Liver (tissue), 9 donors: ENCODE measurements around the gene ATP6V0A4. TPM values are rescaled to one million over a fixed set of nuclear protein-coding genes. Genes with fewer than 3 reads are reported as not detected.

Source experiments
- DNase-seq: peaks from one replicate; pipeline ENCODE4 v3.0.0-alpha.2; 2017; ENCODE audit warnings: low spot score
- H3K27ac ChIP-seq, 2 donors: one replicate each; pipeline ENCODE4 v1.7.0; 2013; ENCODE audit warnings: inconsistent platforms in 2 of 2, low read length in 2 of 2, control low read depth in 1 of 2, low read depth in 1 of 2, mild to moderate bottlenecking in 1 of 2
- H3K27me3 ChIP-seq, 4 donors: one replicate each; pipeline versions ENCODE4 v1.6.1 to v1.7.0; 2013; ENCODE audit warnings: low read length in 3 of 4, inconsistent platforms in 1 of 4, mild to moderate bottlenecking in 1 of 4, moderate library complexity in 1 of 4; ENCODE audit not compliant: control insufficient read depth in 4 of 4, insufficient read depth in 4 of 4
- H3K36me3 ChIP-seq, 4 donors: one replicate each; pipeline versions ENCODE4 v1.6.1 to v1.7.0; 2013; ENCODE audit warnings: low read length in 3 of 4, mild to moderate bottlenecking in 3 of 4, low read depth in 1 of 4, moderate library complexity in 1 of 4; ENCODE audit not compliant: control insufficient read depth in 4 of 4, insufficient read depth in 3 of 4
- H3K4me1 ChIP-seq, 4 donors: one replicate each; pipeline versions ENCODE4 v1.6.1 to v1.7.0; 2013; ENCODE audit warnings: low read length in 3 of 4, mild to moderate bottlenecking in 3 of 4, moderate library complexity in 1 of 4; ENCODE audit not compliant: control insufficient read depth in 4 of 4, insufficient read depth in 4 of 4
- H3K4me3 ChIP-seq, 3 donors: one replicate each; pipeline versions ENCODE4 v1.6.1 to v1.7.0; 2013; ENCODE audit warnings: low read length in 3 of 3, control low read depth in 1 of 3, low read depth in 1 of 3, mild to moderate bottlenecking in 1 of 3
- H3K9ac ChIP-seq, 2 donors: one replicate each; pipeline ENCODE4 v1.7.0; 2013; ENCODE audit warnings: low read length in 2 of 2, mild to moderate bottlenecking in 2 of 2, moderate library complexity in 2 of 2, control low read depth in 1 of 2, low read depth in 1 of 2
- H3K9me3 ChIP-seq, 4 donors: one replicate each; pipeline versions ENCODE4 v1.6.1 to v1.7.0; 2013; ENCODE audit warnings: low read length in 3 of 4; ENCODE audit not compliant: control insufficient read depth in 4 of 4
- EGR1 ChIP-seq, 2 donors: IDR thresholded peaks; 2 replicates each; pipeline ENCODE4 v1.6.1; 2016 to 2018; ENCODE audit warnings: antibody characterized with exemption in 2 of 2, low read depth in 2 of 2
- FOXA1 ChIP-seq: IDR thresholded peaks from 2 replicates; pipeline ENCODE4 v1.6.1; 2016; ENCODE audit warnings: antibody characterized with exemption
- FOXA2 ChIP-seq: IDR thresholded peaks from 2 replicates; pipeline ENCODE4 v1.6.1; 2016; ENCODE audit warnings: antibody characterized with exemption
- GABPA ChIP-seq, 2 donors: IDR thresholded peaks in 1 of 2; conservative IDR thresholded peaks in 1 of 2; 2 replicates each; pipeline ENCODE4 v1.6.1; 2016; ENCODE audit warnings: antibody characterized with exemption in 2 of 2, mild to moderate bottlenecking in 1 of 2, moderate library complexity in 1 of 2
- HNF4A ChIP-seq, 2 donors: conservative IDR thresholded peaks; 2 replicates each; pipeline ENCODE4 v1.6.1; 2016; ENCODE audit warnings: antibody characterized with exemption in 2 of 2, mild to moderate bottlenecking in 2 of 2
- HNF4G ChIP-seq: IDR thresholded peaks from 2 replicates; pipeline ENCODE4 v1.6.1; 2016; ENCODE audit warnings: antibody characterized with exemption
- JUND ChIP-seq, 2 donors: IDR thresholded peaks; 2 replicates each; pipeline ENCODE4 v1.6.1; 2016; ENCODE audit warnings: antibody characterized with exemption in 2 of 2
- NR2F2 ChIP-seq: IDR thresholded peaks from 2 replicates; pipeline ENCODE4 v1.6.1; 2016; ENCODE audit warnings: antibody characterized with exemption
- RAD21 ChIP-seq, 2 donors: IDR thresholded peaks; 2 replicates each; pipeline ENCODE4 v1.6.1; 2016; ENCODE audit warnings: antibody characterized with exemption in 2 of 2, mild to moderate bottlenecking in 2 of 2
- RXRA ChIP-seq, 2 donors: IDR thresholded peaks; 2 replicates each; pipeline ENCODE4 v1.6.1; 2017 to 2018; ENCODE audit warnings: antibody characterized with exemption in 2 of 2, mild to moderate bottlenecking in 1 of 2
- SP1 ChIP-seq: IDR thresholded peaks from 2 replicates; pipeline ENCODE4 v1.6.1; 2018; ENCODE audit warnings: antibody characterized with exemption, mild to moderate bottlenecking
- TAF1 ChIP-seq: conservative IDR thresholded peaks from 2 replicates; pipeline ENCODE4 v1.6.1; 2016; ENCODE audit warnings: antibody characterized with exemption, mild to moderate bottlenecking
- YY1 ChIP-seq: IDR thresholded peaks from 2 replicates; pipeline ENCODE4 v1.6.1; 2016; ENCODE audit warnings: antibody characterized with exemption, mild to moderate bottlenecking
- WGBS: extraction: QIAGEN DNeasy Blood & Tissue Kit; methylation state at CpG from one replicate; pipeline ENCODE4 v1.1.7; 2013; 5-methylcytosine and 5-hydroxymethylcytosine counted together
- polyA plus RNA-seq, 2 donors: library from polyadenylated mRNA; stranded (reverse) in 1 of 2; unstranded in 1 of 2; fragments of 200-250 nt in 1 of 2; fragments of >200 nt in 1 of 2; fragmentation: Nextera tagmentation in 1 of 2; extraction: Ambion mirVana in 1 of 2; gene quantifications; one replicate each; pipeline versions ENCODE4 v1.2.1 to v1.2.3, GENCODE V29; 2013 to 2015
- total RNA-seq, 2 donors: library from RNA; depleted of rRNA; stranded (reverse); fragments of >200 nt; gene quantifications; one replicate each; pipeline ENCODE4 v1.2.3, GENCODE V29; 2014
- TF ChIP-seq, protein P1 (sequence below): fragments of 150-350 bp; IDR thresholded peaks from 2 replicates; pipeline ENCODE4 v1.5.1; 2017; ENCODE audit warnings: improper control_type of control experiment, low read depth, low read length; ENCODE audit not compliant: missing input control
- TF ChIP-seq, protein P2 (sequence below): IDR thresholded peaks from 2 replicates; pipeline ENCODE4 v1.6.1; 2016; ENCODE audit warnings: antibody characterized with exemption
- TF ChIP-seq, protein P3 (sequence below): IDR thresholded peaks from 2 replicates; pipeline ENCODE4 v1.6.1; 2016; ENCODE audit warnings: antibody characterized with exemption, mild to moderate bottlenecking
- TF ChIP-seq, protein P4 (sequence below): IDR thresholded peaks from 2 replicates; pipeline ENCODE4 v1.6.1; 2016; ENCODE audit warnings: antibody characterized with exemption
- TF ChIP-seq, protein P5 (sequence below): IDR thresholded peaks from 2 replicates; pipeline ENCODE4 v1.6.1; 2016; ENCODE audit warnings: antibody characterized with exemption
- donor health status: healthy.
- donor health status: healthy.
- donor health status: healthy.
- donor health status: healthy.
- donor health status: healthy.

Gene ATP6V0A4
- total and polyA plus RNA-seq, 4 donors: not detected

DNA sequence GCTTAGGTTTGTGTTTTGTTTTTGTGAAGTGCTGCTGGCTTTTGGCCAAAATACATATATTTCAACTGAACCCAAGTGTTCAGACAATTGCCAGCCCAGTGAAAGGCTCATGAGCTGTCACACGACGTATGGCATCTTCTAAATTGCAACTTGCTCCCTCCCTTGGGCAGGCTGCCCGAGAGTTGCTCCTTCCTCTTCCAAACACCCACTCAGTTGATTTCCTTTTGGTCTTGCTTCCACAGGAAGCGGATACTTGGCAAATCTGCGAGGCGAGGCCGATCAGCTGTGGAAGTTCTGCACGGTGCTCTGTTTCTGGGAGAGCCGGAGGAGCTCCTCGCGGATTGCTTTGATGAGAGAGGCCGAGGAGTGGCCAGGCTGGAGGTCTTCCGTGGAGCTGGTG, 39.6 kb upstream of the ATP6V0A4 start:
- Histone ChIP-seq H3K9ac (no peak overlapping the region), H3K9me3 (no peaks in the 10 kb centered on the region), H3K4me3 (no peak overlapping the region), H3K27ac (no peak overlapping the region), H3K4me1 (no peaks in the 10 kb centered on the region), H3K36me3 (no peaks in the 10 kb centered on the region), H3K27me3 (peaks cover 0 to 3% (median 0%) of the 10 kb centered on the region in 4 donors)
- DNase-seq: no peak
- TF ChIP-seq, protein P1, sequence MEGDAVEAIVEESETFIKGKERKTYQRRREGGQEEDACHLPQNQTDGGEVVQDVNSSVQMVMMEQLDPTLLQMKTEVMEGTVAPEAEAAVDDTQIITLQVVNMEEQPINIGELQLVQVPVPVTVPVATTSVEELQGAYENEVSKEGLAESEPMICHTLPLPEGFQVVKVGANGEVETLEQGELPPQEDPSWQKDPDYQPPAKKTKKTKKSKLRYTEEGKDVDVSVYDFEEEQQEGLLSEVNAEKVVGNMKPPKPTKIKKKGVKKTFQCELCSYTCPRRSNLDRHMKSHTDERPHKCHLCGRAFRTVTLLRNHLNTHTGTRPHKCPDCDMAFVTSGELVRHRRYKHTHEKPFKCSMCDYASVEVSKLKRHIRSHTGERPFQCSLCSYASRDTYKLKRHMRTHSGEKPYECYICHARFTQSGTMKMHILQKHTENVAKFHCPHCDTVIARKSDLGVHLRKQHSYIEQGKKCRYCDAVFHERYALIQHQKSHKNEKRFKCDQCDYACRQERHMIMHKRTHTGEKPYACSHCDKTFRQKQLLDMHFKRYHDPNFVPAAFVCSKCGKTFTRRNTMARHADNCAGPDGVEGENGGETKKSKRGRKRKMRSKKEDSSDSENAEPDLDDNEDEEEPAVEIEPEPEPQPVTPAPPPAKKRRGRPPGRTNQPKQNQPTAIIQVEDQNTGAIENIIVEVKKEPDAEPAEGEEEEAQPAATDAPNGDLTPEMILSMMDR: no peak
- TF ChIP-seq, protein P2, sequence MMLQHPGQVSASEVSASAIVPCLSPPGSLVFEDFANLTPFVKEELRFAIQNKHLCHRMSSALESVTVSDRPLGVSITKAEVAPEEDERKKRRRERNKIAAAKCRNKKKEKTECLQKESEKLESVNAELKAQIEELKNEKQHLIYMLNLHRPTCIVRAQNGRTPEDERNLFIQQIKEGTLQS: no peak
- TF ChIP-seq FOXA2 (no peak), YY1 (no peak), HNF4A (conservative IDR thresholded peaks at IDR 0.05) (no peak), EGR1 (IDR thresholded peaks at IDR 0.05; ENCODE audit: low read depth in 2 of 2) (no peak), NR2F2 (no peak), TAF1 (no peak), JUND (IDR thresholded peaks at IDR 0.05) (no peak), RXRA (IDR thresholded peaks at IDR 0.05) (no peak), HNF4G (no peak), SP1 (no peak), RAD21 (IDR thresholded peaks at IDR 0.05) (no peak), GABPA (IDR thresholded peaks at IDR 0.05 in 1 of 2, conservative IDR thresholded peaks at IDR 0.05 in 1 of 2) (no peak), FOXA1 (no peak)
- TF ChIP-seq, protein P3, sequence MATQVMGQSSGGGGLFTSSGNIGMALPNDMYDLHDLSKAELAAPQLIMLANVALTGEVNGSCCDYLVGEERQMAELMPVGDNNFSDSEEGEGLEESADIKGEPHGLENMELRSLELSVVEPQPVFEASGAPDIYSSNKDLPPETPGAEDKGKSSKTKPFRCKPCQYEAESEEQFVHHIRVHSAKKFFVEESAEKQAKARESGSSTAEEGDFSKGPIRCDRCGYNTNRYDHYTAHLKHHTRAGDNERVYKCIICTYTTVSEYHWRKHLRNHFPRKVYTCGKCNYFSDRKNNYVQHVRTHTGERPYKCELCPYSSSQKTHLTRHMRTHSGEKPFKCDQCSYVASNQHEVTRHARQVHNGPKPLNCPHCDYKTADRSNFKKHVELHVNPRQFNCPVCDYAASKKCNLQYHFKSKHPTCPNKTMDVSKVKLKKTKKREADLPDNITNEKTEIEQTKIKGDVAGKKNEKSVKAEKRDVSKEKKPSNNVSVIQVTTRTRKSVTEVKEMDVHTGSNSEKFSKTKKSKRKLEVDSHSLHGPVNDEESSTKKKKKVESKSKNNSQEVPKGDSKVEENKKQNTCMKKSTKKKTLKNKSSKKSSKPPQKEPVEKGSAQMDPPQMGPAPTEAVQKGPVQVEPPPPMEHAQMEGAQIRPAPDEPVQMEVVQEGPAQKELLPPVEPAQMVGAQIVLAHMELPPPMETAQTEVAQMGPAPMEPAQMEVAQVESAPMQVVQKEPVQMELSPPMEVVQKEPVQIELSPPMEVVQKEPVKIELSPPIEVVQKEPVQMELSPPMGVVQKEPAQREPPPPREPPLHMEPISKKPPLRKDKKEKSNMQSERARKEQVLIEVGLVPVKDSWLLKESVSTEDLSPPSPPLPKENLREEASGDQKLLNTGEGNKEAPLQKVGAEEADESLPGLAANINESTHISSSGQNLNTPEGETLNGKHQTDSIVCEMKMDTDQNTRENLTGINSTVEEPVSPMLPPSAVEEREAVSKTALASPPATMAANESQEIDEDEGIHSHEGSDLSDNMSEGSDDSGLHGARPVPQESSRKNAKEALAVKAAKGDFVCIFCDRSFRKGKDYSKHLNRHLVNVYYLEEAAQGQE: no peak
- TF ChIP-seq, protein P4, sequence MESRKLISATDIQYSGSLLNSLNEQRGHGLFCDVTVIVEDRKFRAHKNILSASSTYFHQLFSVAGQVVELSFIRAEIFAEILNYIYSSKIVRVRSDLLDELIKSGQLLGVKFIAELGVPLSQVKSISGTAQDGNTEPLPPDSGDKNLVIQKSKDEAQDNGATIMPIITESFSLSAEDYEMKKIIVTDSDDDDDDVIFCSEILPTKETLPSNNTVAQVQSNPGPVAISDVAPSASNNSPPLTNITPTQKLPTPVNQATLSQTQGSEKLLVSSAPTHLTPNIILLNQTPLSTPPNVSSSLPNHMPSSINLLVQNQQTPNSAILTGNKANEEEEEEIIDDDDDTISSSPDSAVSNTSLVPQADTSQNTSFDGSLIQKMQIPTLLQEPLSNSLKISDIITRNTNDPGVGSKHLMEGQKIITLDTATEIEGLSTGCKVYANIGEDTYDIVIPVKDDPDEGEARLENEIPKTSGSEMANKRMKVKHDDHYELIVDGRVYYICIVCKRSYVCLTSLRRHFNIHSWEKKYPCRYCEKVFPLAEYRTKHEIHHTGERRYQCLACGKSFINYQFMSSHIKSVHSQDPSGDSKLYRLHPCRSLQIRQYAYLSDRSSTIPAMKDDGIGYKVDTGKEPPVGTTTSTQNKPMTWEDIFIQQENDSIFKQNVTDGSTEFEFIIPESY: no peak
- TF ChIP-seq, protein P5, sequence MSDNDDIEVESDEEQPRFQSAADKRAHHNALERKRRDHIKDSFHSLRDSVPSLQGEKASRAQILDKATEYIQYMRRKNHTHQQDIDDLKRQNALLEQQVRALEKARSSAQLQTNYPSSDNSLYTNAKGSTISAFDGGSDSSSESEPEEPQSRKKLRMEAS: no peak
- WGBS: 77% methylated on average over 13 of the region's 13 CpGs
